Fibroblast of mammary gland (primary cell): ENCODE results near the gene MTHFS.

Experiments
- DNase-seq: peaks from one replicate; pipeline ENCODE4 v3.0.0-alpha.2; 2010; ENCODE audit warnings: low read depth
- H3K4me3 ChIP-seq: 2 replicates; pipeline ENCODE4 v1.5.1; 2011; ENCODE audit warnings: low read depth, mild to moderate bottlenecking, low read length, moderate library complexity; ENCODE audit not compliant: control insufficient read depth
- CTCF ChIP-seq: conservative IDR thresholded peaks from 2 replicates; pipeline ENCODE4 v1.5.1; 2011; ENCODE audit warnings: low read depth, low read length, inconsistent platforms; ENCODE audit not compliant: control insufficient read depth, insufficient read depth

The MTHFS gene

GRCh38 chr15:79884204-79884596 lies 12.6 kb downstream of the MTHFS start:
- no peak overlapping the region for H3K4me3 ChIP-seq
- no peak for DNase-seq
- no peak for TF ChIP-seq CTCF

DNA sequence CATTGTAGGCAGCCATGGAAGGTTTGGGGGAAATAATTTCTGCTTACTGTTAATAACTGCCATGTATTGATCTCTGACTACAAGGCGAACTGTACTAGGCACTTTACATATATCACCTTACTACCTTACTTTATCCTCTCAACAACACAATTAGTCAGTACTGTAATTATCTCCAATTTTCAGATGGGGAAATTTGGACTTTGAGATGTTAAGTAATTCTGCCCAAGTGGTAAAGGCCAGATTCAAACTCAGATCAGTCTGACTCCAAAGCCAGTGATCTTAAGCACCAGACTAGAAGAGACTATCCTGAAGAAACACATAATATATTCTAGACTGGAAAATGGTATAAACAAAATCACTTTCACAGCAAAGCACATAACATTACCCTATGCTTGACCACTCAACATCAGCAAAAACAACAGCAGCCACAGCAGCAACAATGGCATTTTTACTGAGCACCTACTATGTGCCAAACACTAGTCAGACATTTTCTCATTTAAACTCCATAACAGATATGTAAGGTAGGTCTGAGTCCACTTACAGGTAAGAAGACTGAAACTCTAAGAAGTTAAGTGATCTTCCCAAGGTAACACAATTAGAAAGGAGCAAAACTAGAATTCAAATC lies 13.1 kb downstream of the MTHFS start:
- no peak for DNase-seq
- no peak overlapping the region for H3K4me3 ChIP-seq
- TF ChIP-seq CTCF: no peak

- no peak for TF ChIP-seq CTCF
- H3K4me3 ChIP-seq: no peak overlapping the region
- DNase-seq: no peak
Observed at GRCh38 chr15:79881668-79882067, 15.1 kb downstream of the MTHFS start.

DNA sequence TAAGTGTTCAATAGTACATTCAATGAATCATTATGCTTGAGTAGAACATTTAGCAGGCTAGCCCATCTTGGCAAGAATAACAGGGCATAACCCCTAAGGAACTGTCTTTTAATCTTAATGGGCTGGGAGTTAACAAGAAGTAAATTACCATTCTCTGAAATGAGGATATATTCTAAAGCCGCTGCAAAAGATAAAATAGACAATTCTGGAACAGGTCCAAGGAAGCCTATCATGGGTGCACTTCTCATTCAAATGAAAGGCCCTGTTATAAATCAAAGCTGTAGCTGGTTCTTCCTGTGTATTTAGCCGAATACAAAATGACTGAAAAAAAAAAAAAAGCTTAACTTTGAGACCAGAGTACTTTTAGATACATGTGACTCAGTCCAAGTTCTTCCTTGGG lies 15.6 kb downstream of the MTHFS start:
- no peak for TF ChIP-seq CTCF
- no peak for DNase-seq
- H3K4me3 ChIP-seq: no peak overlapping the region

- DNase-seq: no peak
- no peak for TF ChIP-seq CTCF
- no peak overlapping the region for H3K4me3 ChIP-seq
Observed at GRCh38 chr15:79878078-79878705, 18.6 kb downstream of the MTHFS start.

- no peak overlapping the region for H3K4me3 ChIP-seq
- DNase-seq: no peak
- no peak for TF ChIP-seq CTCF
Observed at GRCh38 chr15:79875213-79875612, 21.6 kb downstream of the MTHFS start.
